HG03060 (cell line): ENCODE measurements around the gene PRKD3.

ENCODE experiments used
- ATAC-seq: cut with Tn5 transposase; IDR thresholded peaks from one replicate; pipeline ENCODE4 v1.9.1; 2021; ENCODE audit warnings: low read depth, moderate number of reproducible peaks; ENCODE audit not compliant: unreplicated experiment

Gene PRKD3

GRCh38 chr2:37343537-37344434 lies 19.2 kb upstream of the PRKD3 start:
- no peak for ATAC-seq

GRCh38 chr2:37342591-37343220 lies 18.1 kb upstream of the PRKD3 start:
- no peak for ATAC-seq

- ATAC-seq, result no peak
Observed at GRCh38 chr2:37340637-37341036, 16.0 kb upstream of the PRKD3 start.

- ATAC-seq, result no peak
Observed at GRCh38 chr2:37338933-37339332, 14.3 kb upstream of the PRKD3 start.

GRCh38 chr2:37337620-37338280 lies 13.1 kb upstream of the PRKD3 start:
- no peak for ATAC-seq

- ATAC-seq, result no peak
Observed at GRCh38 chr2:37335604-37336003, 11.0 kb upstream of the PRKD3 start.

- no peak for ATAC-seq
Observed at GRCh38 chr2:37333256-37333655, 8.6 kb upstream of the PRKD3 start.

- no peak for ATAC-seq
Observed at GRCh38 chr2:37332560-37332959, 7.9 kb upstream of the PRKD3 start.

GRCh38 chr2:37330681-37331080 lies 6.0 kb upstream of the PRKD3 start:
- no peak for ATAC-seq

GRCh38 chr2:37326866-37327634 lies 2.4 kb upstream of the PRKD3 start:
- ATAC-seq, result no peak

GRCh38 chr2:37326285-37326684 lies 1.7 kb upstream of the PRKD3 start:
- ATAC-seq, result no peak

- ATAC-seq, result no peak
Observed at GRCh38 chr2:37325625-37326071, 1.0 kb upstream of the PRKD3 start.

GRCh38 chr2:37324536-37324785 lies 172 bp downstream of the PRKD3 start:
- no peak for ATAC-seq

GRCh38 chr2:37323781-37324535 lies 675 bp downstream of the PRKD3 start:
- ATAC-seq, result no peak

GRCh38 chr2:37323176-37323780 lies 1.4 kb downstream of the PRKD3 start:
- no peak for ATAC-seq

GRCh38 chr2:37322368-37322767 lies 2.3 kb downstream of the PRKD3 start:
- ATAC-seq, result no peak

GRCh38 chr2:37321029-37321682 lies 3.5 kb downstream of the PRKD3 start:
- ATAC-seq, result no peak

GRCh38 chr2:37319754-37320609 lies 4.7 kb downstream of the PRKD3 start:
- no peak for ATAC-seq
